GM21528 (cell line): ENCODE measurements around the gene MARCHF2.
"Not testable (repeated sequence)": the region's sequence is repeated elsewhere in the genome, so short reads cannot be mapped to it uniquely, and the experiment has no call there.

Source experiments
- ATAC-seq: cut with Tn5 transposase; IDR thresholded peaks from one replicate; pipeline ENCODE4 v1.9.1; 2021; ENCODE audit warnings: mild to moderate bottlenecking, moderate library complexity; ENCODE audit not compliant: unreplicated experiment, low FRiP score

The MARCHF2 gene, protein sequence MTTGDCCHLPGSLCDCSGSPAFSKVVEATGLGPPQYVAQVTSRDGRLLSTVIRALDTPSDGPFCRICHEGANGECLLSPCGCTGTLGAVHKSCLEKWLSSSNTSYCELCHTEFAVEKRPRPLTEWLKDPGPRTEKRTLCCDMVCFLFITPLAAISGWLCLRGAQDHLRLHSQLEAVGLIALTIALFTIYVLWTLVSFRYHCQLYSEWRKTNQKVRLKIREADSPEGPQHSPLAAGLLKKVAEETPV

DNA sequence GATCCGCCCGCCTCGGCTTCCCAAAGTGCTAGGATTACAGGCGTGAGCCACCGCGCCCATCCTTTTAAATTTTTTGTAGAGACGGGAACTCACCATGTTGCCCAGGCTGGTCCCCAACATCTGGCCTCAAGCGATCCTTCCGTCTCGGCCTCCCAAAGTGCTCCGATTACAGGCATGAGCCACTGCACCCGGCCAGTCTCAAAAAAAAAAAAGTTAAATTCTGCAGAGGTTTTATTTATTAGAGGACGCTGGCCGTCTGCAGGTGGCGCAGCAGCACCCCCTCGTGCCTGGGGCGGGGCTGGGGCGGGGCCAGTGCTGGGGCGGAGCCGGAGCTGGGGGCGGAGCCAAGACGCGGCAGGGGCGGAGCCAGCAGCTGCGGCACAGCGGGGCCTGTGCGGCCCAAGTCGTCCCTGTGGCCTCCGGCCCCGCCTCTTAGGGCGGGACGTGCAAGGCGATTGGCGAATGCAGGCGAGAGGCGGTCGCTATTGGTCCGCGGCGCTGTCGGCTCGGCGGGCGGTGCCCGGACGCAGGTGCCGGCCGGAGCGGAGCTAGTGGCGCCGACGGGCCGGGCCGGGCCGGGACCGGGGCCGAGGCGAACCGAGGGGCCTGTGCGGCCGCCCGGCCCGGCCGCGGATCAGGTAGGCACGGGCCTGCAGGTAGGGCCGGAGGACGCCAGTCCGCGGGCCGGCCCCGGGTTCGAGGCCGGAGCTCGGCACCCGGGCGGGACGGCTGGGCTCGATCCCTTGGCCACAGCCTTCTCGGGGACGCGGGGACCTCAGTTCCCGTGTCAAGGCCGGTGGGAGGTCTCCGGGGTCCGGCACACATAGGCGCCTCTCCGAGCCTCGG, at the start of gene MARCHF2:
Gene MARCHF2, plus strand, starts transcription at position 523 of the 846 bp plus-strand sequence. CDS start 8,536 bp downstream, outside the sequence.
- peak; percentile 99 for ATAC-seq

DNA sequence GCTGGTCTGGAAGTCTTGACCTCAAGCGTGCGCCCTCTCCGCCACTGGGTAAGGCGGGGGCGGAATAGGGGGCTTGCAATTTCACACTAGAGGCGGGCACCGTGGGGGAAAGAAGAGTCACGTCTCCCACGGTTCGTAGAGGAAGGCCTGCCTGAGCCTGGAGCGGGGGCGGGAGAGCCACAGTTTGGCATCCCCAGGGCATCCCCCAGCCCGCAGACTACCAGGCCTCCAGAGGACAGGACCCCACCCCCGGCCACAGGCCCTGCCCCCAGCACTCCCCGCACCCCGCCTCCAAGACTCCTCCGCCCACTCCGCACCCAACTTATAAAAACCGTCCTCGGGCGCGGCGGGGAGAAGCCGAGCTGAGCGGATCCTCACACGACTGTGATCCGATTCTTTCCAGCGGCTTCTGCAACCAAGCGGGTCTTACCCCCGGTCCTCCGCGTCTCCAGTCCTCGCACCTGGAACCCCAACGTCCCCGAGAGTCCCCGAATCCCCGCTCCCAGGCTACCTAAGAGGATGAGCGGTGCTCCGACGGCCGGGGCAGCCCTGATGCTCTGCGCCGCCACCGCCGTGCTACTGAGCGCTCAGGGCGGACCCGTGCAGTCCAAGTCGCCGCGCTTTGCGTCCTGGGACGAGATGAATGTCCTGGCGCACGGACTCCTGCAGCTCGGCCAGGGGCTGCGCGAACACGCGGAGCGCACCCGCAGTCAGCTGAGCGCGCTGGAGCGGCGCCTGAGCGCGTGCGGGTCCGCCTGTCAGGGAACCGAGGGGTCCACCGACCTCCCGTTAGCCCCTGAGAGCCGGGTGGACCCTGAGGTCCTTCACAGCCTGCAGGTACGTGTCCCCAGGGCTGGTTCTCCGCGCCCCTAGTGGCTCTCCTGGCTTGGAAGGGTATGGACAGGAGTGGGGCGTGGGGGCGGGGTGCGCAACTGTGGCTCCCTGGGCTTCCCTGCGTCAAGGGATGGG, 49.0 kb upstream of the MARCHF2 start, which contains the start of gene ANGPTL4:
Gene ANGPTL4, plus strand, starts transcription at position 353 of the 969 bp plus-strand sequence. Its CDS starts 167 bp downstream, at position 520.
- ATAC-seq, result no peak

DNA sequence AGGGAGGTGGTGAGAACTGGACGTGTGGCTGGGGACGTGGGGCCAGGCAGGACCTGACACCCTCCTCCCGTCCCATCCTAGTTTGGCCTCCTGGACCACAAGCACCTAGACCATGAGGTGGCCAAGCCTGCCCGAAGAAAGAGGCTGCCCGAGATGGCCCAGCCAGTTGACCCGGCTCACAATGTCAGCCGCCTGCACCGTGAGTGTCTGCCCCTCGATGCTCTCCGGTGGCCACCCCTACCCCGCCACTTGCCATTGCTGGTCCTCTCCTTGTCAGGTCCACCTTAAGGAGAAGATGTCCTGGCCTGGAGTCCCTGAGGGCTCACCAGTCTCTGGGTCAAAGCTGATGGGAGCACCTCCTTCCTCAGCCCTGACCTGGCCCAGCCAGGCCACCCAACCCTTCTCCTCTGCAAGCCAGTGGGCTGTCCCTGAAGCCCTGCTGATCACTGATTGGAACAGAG, 47.0 kb upstream of the MARCHF2 start:
- no peak for ATAC-seq

DNA sequence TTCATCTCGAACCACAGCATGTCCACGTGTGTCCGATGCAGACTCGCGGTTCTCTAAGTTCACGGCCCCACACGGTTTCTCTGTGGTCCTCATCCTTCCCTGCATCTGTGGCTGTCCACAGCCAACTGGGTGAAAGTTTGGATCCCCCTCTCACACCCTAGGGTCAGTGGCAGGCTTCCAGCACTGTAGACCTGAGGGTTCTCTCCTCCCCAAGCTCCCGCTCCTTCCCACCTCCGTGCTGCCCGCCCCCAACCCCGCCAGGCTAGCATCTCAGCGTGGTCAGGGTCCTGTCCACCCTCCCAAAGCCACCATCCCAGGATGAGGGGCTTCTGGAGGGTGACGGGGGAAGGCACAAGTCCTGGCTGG, 46.2 kb upstream of the MARCHF2 start:
- no peak for ATAC-seq

DNA sequence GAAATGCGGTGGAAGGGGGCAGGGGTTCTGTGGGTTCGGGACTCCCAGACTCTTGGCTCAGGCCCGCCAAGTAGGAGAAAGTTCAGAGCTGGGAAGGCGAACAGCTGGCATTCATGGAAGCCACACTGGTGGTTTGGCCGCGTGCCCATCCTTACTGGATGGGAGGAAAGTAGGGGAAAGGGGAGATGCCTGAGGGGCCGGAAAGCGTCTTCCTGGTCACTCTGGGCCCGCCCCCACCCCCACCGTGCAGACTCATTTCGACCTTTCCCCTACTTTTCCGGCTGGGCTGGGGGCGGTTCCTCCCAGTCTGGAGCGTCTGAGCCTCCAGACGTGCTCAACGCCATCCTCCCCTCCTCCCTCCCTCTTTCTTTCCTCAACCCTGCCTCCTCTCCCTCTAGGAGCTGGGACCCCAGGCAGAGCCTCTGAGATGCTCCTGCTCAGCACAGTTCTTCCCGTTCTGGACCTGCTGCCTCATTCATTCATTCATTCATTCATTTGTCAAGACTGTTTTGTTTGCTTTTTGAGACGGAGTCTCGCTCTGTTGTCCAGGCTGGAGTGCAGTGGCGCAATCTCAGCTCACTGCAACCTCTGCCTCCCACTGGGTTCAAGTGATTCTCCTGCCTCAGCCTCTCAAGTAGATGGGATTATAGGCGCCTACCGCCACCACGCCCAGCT, 45.6 kb upstream of the MARCHF2 start:
- ATAC-seq, result no peak

DNA sequence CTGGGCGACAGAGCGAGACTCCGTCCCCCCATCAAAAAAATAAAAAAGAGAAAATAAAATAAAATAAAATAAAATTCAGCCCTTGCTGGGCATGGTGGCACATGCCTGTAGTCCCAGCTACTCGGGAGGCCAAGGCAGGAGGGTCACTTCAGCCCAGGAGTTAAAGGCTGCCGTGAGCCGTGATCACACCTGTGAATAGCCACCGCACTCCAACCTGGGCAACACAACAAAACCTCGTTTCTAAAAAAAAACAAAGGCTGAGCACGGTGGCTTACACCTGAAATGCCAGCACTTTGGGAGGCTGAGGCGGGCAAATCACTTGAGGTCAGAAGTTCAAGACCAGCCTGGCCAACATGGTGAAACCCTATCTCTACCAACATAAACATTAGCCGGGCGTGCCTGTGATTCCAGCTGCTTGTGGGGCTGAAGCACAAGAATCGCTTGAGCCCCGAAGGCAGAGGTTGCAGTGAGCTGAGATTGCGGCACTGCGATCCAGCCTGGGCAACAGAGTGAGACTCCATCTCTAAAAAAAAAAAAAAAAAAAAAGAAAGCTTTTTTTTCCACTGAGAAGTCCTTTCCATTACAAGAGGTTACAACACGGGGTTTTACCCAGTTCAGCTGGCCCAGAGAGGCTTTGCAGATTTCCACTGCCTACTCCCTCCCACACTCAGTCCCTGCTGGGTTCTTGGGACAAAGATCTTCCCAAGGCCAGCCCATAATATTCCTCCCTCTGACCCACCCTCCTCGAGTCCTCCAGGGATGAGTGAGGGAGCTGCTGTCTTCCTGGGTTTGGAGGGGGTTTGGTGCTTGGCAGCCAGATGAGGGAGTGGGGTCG, 42.7 kb upstream of the MARCHF2 start:
- ATAC-seq, result no peak

DNA sequence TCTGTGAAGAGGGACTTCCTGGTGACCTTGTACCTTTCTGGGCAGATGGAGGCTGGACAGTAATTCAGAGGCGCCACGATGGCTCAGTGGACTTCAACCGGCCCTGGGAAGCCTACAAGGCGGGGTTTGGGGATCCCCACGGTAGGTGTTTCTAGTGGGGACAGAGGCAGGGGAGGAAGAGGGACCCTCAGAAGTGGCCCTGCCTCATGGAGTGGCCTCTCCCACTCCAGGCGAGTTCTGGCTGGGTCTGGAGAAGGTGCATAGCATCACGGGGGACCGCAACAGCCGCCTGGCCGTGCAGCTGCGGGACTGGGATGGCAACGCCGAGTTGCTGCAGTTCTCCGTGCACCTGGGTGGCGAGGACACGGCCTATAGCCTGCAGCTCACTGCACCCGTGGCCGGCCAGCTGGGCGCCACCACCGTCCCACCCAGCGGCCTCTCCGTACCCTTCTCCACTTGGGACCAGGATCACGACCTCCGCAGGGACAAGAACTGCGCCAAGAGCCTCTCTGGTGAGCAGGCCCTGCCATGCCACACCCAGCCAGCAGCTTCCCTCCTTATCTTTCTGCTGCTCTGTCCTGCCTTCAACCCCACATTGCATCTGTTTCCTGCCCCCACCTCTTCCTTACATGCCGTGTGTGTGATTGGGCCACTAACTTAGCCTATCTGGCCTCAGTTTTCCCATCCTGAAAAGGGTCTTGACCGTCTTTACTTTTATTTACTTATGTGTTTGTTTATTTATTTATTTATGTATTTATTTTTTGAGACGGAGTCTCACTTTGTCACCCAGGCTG, 41.9 kb upstream of the MARCHF2 start:
- ATAC-seq, result no peak

DNA sequence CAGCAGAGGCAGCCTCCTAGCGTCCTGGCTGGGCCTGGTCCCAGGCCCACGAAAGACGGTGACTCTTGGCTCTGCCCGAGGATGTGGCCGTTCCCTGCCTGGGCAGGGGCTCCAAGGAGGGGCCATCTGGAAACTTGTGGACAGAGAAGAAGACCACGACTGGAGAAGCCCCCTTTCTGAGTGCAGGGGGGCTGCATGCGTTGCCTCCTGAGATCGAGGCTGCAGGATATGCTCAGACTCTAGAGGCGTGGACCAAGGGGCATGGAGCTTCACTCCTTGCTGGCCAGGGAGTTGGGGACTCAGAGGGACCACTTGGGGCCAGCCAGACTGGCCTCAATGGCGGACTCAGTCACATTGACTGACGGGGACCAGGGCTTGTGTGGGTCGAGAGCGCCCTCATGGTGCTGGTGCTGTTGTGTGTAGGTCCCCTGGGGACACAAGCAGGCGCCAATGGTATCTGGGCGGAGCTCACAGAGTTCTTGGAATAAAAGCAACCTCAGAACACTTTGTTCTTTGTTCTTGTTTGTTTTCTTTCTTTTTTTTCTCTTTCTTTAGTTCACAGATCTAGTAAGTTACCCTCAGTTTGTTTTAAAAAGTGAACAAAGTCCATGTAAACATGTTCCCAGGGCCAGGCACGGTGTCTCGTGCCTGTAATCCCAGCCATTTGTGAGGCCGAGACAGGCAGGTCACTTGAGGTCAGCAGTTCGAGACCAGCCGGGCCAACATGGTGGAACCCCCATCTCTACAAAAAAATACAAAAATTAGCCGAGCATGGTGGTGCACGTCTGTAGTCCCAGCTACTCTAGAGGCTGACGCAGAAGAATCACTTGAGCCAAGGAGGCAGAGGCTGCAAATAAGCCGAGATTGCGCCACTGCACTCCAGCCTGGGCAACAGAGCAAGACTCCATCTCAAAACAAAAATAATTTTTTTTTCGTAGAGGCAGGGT, 39.0 kb upstream of the MARCHF2 start:
- ATAC-seq, result no peak

DNA sequence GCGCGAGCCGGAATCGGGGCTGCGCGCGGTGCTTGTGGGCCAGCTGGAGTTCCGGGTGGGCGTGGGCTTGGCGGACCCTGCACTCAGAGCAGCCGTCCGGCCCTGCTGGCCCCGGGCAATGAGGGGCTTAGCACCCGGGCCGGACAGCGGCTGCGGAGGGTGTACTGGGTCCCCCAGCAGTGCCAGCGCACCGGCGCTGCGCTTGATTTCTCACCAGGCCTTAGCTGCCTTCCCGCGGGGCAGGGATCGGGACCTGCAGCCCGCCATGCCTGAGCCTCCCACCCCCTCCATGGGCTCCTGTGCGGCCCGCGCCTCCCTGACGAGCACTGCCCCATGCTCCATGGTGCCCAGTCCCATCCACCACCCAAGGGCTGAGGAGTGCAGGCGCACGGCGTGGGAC, 37.3 kb upstream of the MARCHF2 start:
- ATAC-seq, result not testable (repeated sequence)

DNA sequence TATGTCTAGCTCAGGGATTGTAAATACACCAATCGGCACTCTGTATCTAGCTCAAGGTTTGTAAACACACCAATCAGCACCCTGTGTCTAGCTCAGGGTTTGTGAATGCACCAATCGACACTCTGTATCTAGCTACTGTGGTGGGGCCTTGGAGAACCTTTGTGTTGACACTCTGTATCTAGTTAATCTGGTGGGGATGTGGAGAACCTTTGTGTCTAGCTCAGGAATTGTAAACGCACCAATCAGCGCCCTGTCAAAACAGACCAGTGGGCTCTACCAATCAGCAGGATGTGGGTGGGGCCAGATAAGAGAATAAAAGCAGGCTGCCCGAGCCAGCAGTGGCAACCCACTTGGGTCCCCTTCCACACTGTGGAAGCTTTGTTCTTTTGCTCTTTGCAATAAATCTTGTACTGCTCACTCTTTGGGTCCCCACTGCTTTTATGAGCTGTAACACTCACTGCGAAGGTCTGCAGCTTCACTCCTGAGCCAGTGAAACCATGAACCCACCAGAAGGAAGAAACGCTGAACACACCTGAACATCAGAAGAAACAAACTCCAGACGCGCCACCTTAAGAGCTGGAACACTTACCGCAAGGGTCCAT, 36.6 kb upstream of the MARCHF2 start:
- ATAC-seq, result not testable (repeated sequence)

DNA sequence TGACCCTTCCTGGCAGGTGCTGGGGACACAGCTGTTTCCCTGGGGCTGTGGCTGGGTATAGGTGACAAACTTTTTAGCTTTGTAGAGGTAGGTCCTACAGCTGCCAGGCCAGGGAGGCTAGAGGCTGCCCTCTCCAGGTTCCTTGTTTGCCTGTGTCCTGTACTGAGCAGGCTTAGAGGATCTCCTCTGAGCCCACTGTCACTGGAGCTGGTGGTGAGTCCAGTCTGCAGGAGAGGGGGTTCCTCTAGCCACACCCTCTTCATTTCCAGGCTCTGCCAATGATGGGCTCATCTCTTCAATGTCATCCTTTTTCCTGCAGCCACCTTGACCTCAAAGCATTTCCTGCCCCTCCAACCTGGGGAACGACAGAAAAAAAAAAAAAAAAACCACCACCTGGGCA, 35.5 kb upstream of the MARCHF2 start:
- ATAC-seq, result no peak

DNA sequence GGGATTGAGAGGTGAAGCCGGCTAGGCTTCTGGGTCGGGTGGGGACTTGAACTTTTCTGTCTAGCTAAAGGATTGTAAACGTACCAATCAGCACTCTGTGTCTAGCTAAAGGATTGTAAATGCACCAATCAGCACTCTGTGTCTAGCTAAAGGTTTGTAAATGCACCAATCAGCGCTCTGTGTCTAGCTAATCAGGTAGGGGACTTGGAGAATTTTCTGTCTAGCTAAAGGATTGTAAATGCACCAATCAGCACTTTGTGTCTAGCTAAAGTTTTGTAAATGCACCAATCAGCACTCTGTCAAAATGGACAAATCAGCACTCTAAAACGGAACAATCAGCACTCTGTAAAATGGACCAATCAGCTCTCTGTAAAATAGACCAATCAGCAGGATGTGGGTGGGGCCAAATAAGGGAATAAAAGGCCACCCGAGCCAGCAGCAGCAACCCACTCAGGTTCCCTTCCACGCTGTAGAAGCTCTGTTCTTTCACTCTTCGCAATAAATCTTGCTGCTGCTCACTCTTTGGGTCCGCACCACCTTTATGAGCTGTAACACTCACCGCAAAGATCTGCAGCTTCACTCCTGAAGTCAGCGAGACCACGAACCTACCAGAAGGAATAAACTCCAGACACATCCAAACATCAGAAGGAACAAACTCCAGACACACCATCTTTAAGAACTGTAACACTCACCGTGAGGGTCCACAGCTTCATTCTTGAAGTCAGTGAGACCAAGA, 33.8 kb upstream of the MARCHF2 start:
- not testable (repeated sequence) for ATAC-seq

DNA sequence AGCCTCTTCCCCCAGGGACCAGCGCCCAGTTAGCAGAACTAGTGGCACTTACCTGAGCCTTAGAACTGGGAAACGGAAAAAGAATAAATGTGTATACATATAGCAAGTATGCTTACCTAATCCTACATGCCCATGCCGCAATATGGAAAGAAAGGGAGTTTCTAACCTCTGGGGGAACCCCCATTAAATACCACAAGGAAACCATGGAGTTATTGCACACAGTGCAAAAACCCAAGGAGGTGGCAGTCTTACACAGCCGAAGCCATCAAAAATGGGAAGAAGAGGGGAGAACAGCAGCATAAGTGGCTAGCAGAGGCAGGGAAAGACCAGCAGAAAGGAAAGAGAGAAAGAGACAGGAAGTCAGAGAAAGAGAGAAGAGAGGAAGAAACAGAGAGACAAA, 28.5 kb upstream of the MARCHF2 start:
- ATAC-seq, result not testable (repeated sequence)

DNA sequence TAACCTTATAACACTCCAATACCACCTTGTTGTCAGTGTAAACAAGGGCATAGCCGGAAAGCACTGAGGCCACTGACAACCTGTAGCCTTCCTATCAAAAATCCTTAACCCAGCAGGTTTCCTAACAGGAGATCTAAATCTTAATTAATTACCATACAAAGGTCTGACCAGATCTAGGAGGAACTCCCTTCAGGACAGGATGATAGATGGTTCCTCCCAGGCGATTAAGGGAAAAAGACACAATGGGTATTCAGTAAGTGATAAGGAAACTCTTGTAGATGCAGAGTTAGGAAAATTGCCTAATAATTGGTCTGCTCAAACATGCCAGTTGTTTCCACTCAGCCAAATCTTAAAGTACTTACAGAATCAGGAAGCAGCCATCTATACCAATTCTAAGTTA, 28.0 kb upstream of the MARCHF2 start:
- not testable (repeated sequence) for ATAC-seq

DNA sequence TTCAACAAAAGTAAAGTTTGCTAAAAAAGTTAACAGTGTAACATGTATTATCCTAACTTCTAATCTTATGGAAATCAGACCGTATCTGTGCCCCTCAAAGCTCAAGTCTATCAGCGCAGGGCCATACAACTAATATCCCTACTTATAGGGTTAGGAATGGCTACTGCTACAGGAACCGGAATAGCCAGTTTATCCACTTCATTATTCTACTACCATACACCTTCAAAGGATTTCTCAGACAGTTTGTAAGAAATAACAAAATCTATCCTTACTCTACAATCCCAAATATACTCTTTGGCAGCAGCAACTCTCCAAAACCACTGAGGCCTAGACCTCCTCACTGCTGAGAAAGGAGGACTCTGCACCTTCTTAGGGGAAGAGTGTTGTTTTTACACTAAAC, 27.5 kb upstream of the MARCHF2 start:
- ATAC-seq, result not testable (repeated sequence)

DNA sequence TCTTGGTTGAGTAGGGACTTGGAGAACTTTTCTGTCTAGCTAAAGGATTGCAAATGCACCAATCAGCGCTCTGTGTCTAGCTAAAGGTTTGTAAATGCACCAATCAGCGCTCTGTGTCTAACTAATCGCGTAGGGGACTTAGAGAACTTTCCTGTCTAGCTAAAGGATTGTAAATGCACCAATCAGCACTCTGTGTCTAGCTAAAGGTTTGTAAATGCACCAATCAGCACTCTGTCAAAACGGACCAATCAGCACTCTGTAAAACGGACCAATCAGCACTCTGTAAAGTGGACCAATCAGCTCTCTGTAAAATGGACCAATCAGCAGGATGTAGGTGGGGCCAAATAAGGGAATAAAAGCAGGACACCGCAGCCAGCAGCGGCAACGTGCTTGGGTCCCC, 26.7 kb upstream of the MARCHF2 start:
- ATAC-seq, result not testable (repeated sequence)
